GM19035 (cell line): ENCODE measurements around the gene FBXL12.
"Not testable (repeated sequence)": the region's sequence is repeated elsewhere in the genome, so short reads cannot be mapped to it uniquely, and the experiment has no call there.

ENCODE experiments used
- ATAC-seq: cut with Tn5 transposase; IDR thresholded peaks from one replicate; pipeline ENCODE4 v1.9.1; 2021; ENCODE audit not compliant: unreplicated experiment

The FBXL12 gene

GRCh38 chr19:9818734-9819595, at the start of gene FBXL12:
Gene FBXL12 (minus strand): TSS chr19:9819079. CDS start chr19:9818813, 266 bp downstream.
- peak; percentile 86 for ATAC-seq

- no peak for ATAC-seq
Observed at GRCh38 chr19:9865732-9866501, 47.0 kb upstream of the FBXL12 start.

- no peak for ATAC-seq
Observed at GRCh38 chr19:9863759-9864158, 44.9 kb upstream of the FBXL12 start.

GRCh38 chr19:9862938-9863337, 44.1 kb upstream of the FBXL12 start:
- no peak for ATAC-seq

- no peak for ATAC-seq
Observed at GRCh38 chr19:9861503-9861902, 42.6 kb upstream of the FBXL12 start.

GRCh38 chr19:9860407-9860806, 41.5 kb upstream of the FBXL12 start:
- ATAC-seq: no peak

- no peak for ATAC-seq
Observed at GRCh38 chr19:9858766-9859165, 39.9 kb upstream of the FBXL12 start.

- no peak for ATAC-seq
Observed at GRCh38 chr19:9857920-9858746, 39.3 kb upstream of the FBXL12 start.

- ATAC-seq: no peak
Observed at GRCh38 chr19:9857076-9857721, 38.3 kb upstream of the FBXL12 start.

GRCh38 chr19:9856609-9857008, 37.7 kb upstream of the FBXL12 start:
- ATAC-seq: no peak

- no peak for ATAC-seq
Observed at GRCh38 chr19:9854282-9854846, 35.5 kb upstream of the FBXL12 start.

GRCh38 chr19:9850235-9850959, 31.5 kb upstream of the FBXL12 start:
- ATAC-seq: no peak

- ATAC-seq: no peak
Observed at GRCh38 chr19:9849791-9850190, 30.9 kb upstream of the FBXL12 start.

GRCh38 chr19:9848762-9849161, 29.9 kb upstream of the FBXL12 start:
- no peak for ATAC-seq

GRCh38 chr19:9848060-9848459, 29.2 kb upstream of the FBXL12 start:
- ATAC-seq: no peak

GRCh38 chr19:9847087-9847671, 28.3 kb upstream of the FBXL12 start:
- ATAC-seq: no peak

GRCh38 chr19:9843626-9844273, 24.9 kb upstream of the FBXL12 start:
- ATAC-seq: not testable (repeated sequence)

- ATAC-seq: no peak
Observed at GRCh38 chr19:9842834-9843625, 24.2 kb upstream of the FBXL12 start.
